Kidney (tissue), 14 donors: ENCODE results near the gene HELQ. TPM values are rescaled to one million over a fixed set of nuclear protein-coding genes. Genes with fewer than 3 reads are reported as not detected.

Experiments
- DNase-seq, 5 donors: peaks; one replicate each; pipeline ENCODE4 v3.0.0-alpha.2; 2013 to 2020
- FAIRE-seq: peaks from 2 replicates; lab custom pipeline; 2012; peaks lifted over from hg19 to GRCh38; lab: Jason Lieb, UNC
- H3K27ac ChIP-seq, 2 donors: one replicate each; pipeline ENCODE4 v1.7.0; 2013; ENCODE audit warnings: low read depth in 2 of 2, low read length in 2 of 2, inconsistent platforms in 1 of 2
- H3K27me3 ChIP-seq: one replicate; pipeline ENCODE4 v1.7.1; 2013; ENCODE audit warnings: low read length, inconsistent platforms; ENCODE audit not compliant: control insufficient read depth, insufficient read depth
- H3K36me3 ChIP-seq, 3 donors: one replicate each; pipeline versions ENCODE4 v1.7.0 to v1.7.1; 2013; ENCODE audit warnings: low read length in 3 of 3, control low read depth in 1 of 3, inconsistent platforms in 1 of 3; ENCODE audit not compliant: insufficient read depth in 3 of 3, control insufficient read depth in 2 of 3
- H3K4me1 ChIP-seq, 3 donors: one replicate each; pipeline versions ENCODE4 v1.7.0 to v1.7.1; 2013; ENCODE audit warnings: low read length in 3 of 3, inconsistent platforms in 1 of 3, low read depth in 1 of 3; ENCODE audit not compliant: control insufficient read depth in 2 of 3, insufficient read depth in 2 of 3
- H3K4me3 ChIP-seq, 3 donors: one replicate each; pipeline versions ENCODE4 v1.7.0 to v1.8.1; 2013; ENCODE audit warnings: low read length in 3 of 3, control low read depth in 1 of 3, inconsistent platforms in 1 of 3
- H3K9ac ChIP-seq, 3 donors: one replicate each; pipeline versions ENCODE4 v1.7.0 to v1.7.1; 2013; ENCODE audit warnings: low read length in 3 of 3, control low read depth in 1 of 3, inconsistent platforms in 1 of 3
- H3K9me3 ChIP-seq, 3 donors: one replicate each; pipeline versions ENCODE4 v1.7.0 to v1.7.1; 2013; ENCODE audit warnings: low read length in 3 of 3, control low read depth in 1 of 3, inconsistent platforms in 1 of 3; ENCODE audit not compliant: control insufficient read depth in 2 of 3, insufficient read depth in 1 of 3
- CTCF ChIP-seq: IDR thresholded peaks from 3 replicates; pipeline ENCODE4 v1.5.1; 2012; ENCODE audit warnings: mild to moderate bottlenecking, moderate library complexity, borderline replicate concordance; ENCODE audit not compliant: insufficient read depth; ENCODE audit errors: extremely low read depth
- intact Hi-C: fragments of 100-400 bp; cut with DNase I; formaldehyde crosslinking; loops from one replicate; pipeline ENCODE4 v1.11.1; 2022
- polyA plus RNA-seq: library from polyadenylated mRNA; stranded (reverse); fragments of 350-450 nt; fragmentation: Illumina TruSeq; extraction: RNeasy Lipid Tissue Mini Kit (QIAGEN cat#74804); gene quantifications from one replicate; pipeline ENCODE4 v1.2.3, GENCODE V29; 2014; ENCODE audit warnings: low read depth, low replicate concordance; ENCODE audit not compliant: insufficient read depth
- total RNA-seq: library from RNA; stranded (reverse); fragmentation: NEBNext Ultra II Directional; extraction: Animal tissue kit (Norgen Biotek cat#: 25700); gene quantifications from one replicate; pipeline ENCODE4 v1.2.1, GENCODE V29; 2021
- donor health status: control.
- donor health status: control.
- donor health status: control.
- donor health status: control.
- donor health status: control.
- donor health status: DM: yes; HTN: yes; CAD: no.
- donor health status: Normal renal cell carcinoma (clear cell type).

Gene HELQ
- total and polyA plus RNA-seq, 2 donors from 2014 or later = 14.3 to 20.9 TPM

DNA sequence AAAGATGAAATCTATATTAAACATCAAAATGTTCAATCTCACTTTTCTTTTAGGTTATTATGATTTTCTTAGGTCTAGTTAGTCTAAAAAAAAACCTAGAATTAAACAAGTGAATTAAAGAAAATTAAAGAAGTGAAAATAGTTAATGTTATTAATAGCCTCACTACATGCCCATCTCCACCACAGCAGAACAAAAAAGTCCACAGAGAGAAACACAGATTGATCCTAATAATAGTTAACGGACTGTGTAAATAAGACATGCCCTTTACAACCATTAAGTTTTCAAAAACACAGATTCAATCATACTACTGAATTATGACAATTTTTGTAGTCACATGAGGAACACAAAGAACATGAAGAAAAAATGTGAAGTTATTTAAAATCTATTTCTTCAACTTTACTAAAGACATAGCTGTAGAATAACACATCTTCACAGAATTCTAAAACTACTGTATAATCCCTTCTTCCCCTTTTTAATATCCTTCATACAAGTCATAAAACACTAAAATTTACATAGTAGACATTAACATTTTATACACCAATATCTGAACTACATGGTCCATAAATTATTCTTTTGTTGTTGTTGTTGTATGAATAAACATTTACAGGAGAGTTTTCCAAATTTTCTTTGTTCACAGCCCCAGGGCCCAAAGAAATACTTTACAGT lies 15.3 kb downstream of the HELQ start:
- DNase-seq = no peak
- intact Hi-C loops = no loop called here
- Histone ChIP-seq H3K27ac (no peak overlapping the region), H3K4me1 (no peaks in the 10 kb centered on the region), H3K27me3 (no peaks in the 10 kb centered on the region), H3K4me3 (no peak overlapping the region), H3K36me3 (peaks cover 2 to 22% (median 6%) of the 10 kb centered on the region in 3 donors), H3K9ac (no peak overlapping the region), H3K9me3 (no peaks in the 10 kb centered on the region)
- FAIRE-seq = peak; percentile 77
- TF ChIP-seq CTCF = no peak

- Histone ChIP-seq H3K4me1 (no peaks in the 10 kb centered on the region), H3K9ac (no peak overlapping the region), H3K9me3 (no peaks in the 10 kb centered on the region), H3K36me3 (peaks cover 2 to 24% (median 2%) of the 10 kb centered on the region in 3 donors), H3K27ac (no peak overlapping the region), H3K4me3 (no peak overlapping the region), H3K27me3 (no peaks in the 10 kb centered on the region)
- TF ChIP-seq CTCF = no peak
- intact Hi-C loops = no loop called here
- FAIRE-seq (no peak), DNase-seq (no peak)
Measured at GRCh38 chr4:83438719-83439118, 16.9 kb downstream of the HELQ start.

GRCh38 chr4:83436680-83437079 lies 18.9 kb downstream of the HELQ start:
- Histone ChIP-seq H3K27me3 (no peaks in the 10 kb centered on the region), H3K36me3 (peaks cover 2 to 21% (median 2%) of the 10 kb centered on the region in 3 donors), H3K9ac (no peak overlapping the region), H3K27ac (no peak overlapping the region), H3K4me3 (no peak overlapping the region), H3K9me3 (no peaks in the 10 kb centered on the region), H3K4me1 (no peaks in the 10 kb centered on the region)
- intact Hi-C loops = no loop called here
- no peak for DNase-seq
- no peak for FAIRE-seq
- no peak for TF ChIP-seq CTCF

GRCh38 chr4:83431200-83431599 lies 24.4 kb downstream of the HELQ start:
- no peak for TF ChIP-seq CTCF
- Histone ChIP-seq H3K27me3 (no peaks in the 10 kb centered on the region), H3K36me3 (peaks cover 0 to 21% (median 6%) of the 10 kb centered on the region in 3 donors), H3K9ac (no peak overlapping the region), H3K4me1 (no peaks in the 10 kb centered on the region), H3K27ac (no peak overlapping the region), H3K4me3 (no peak overlapping the region), H3K9me3 (no peaks in the 10 kb centered on the region)
- DNase-seq = no peak
- no peak for FAIRE-seq
- intact Hi-C loops = no loop called here
